Mesenchymal stem cell (in vitro differentiated cells and primary cell): ENCODE results near the gene PRRC2B.

ENCODE experiments used
- DNase-seq: peaks from one replicate; pipeline ENCODE4 v3.0.0-alpha.2; 2013
- H2AFZ ChIP-seq: one replicate; pipeline ENCODE4 v1.6.1; 2013; ENCODE audit warnings: low read depth, mild to moderate bottlenecking, control low read depth, inconsistent platforms, low read length, moderate library complexity
- H2AK5ac ChIP-seq: 2 replicates; pipeline ENCODE4 v1.6.1; 2013; ENCODE audit warnings: low read length, moderate library complexity, mild to moderate bottlenecking, inconsistent platforms; ENCODE audit not compliant: severe bottlenecking
- H2BK120ac ChIP-seq: one replicate; pipeline ENCODE4 v1.6.1; 2013; ENCODE audit warnings: low read depth, mild to moderate bottlenecking, inconsistent platforms, low read length, moderate library complexity
- H2BK12ac ChIP-seq, 2 experiments: one replicate each; pipeline ENCODE4 v1.6.1; 2013; ENCODE audit warnings: inconsistent platforms in 2 of 2, low read length in 2 of 2, mild to moderate bottlenecking in 2 of 2, moderate library complexity in 2 of 2, control low read depth in 1 of 2
- H2BK15ac ChIP-seq: one replicate; pipeline ENCODE4 v1.6.1; 2013; ENCODE audit warnings: mild to moderate bottlenecking, low read depth, inconsistent platforms; ENCODE audit not compliant: poor library complexity, severe bottlenecking
- H2BK5ac ChIP-seq: 2 replicates; pipeline ENCODE4 v1.6.1; 2013; ENCODE audit warnings: low read depth, mild to moderate bottlenecking, low read length, control low read depth, inconsistent platforms; ENCODE audit not compliant: poor library complexity, severe bottlenecking
- H3K14ac ChIP-seq, 2 experiments: one replicate each; pipeline ENCODE4 v1.6.1; 2013; ENCODE audit warnings: inconsistent platforms in 2 of 2, low read length in 2 of 2, control low read depth in 1 of 2, mild to moderate bottlenecking in 1 of 2, moderate library complexity in 1 of 2
- H3K18ac ChIP-seq, 2 experiments: one replicate each; pipeline ENCODE4 v1.6.1; 2013; ENCODE audit warnings: inconsistent platforms in 2 of 2, low read length in 2 of 2, control low read depth in 1 of 2, low read depth in 1 of 2, mild to moderate bottlenecking in 1 of 2
- H3K23ac ChIP-seq, 2 experiments: one replicate each; pipeline ENCODE4 v1.6.1; 2013; ENCODE audit warnings: inconsistent platforms in 2 of 2, low read length in 2 of 2, mild to moderate bottlenecking in 2 of 2, moderate library complexity in 2 of 2, control low read depth in 1 of 2
- H3K27ac ChIP-seq: 2 replicates; pipeline ENCODE4 v1.5.1; 2013; ENCODE audit warnings: mild to moderate bottlenecking, moderate library complexity, low read length, control low read depth, inconsistent platforms; ENCODE audit not compliant: poor library complexity, severe bottlenecking
- H3K27me3 ChIP-seq, 2 experiments: 2 replicates each; pipeline versions ENCODE4 v1.6.1 to v1.7.0; 2013; ENCODE audit warnings: low read length in 2 of 2, mild to moderate bottlenecking in 2 of 2, moderate library complexity in 2 of 2, control low read depth in 1 of 2, inconsistent platforms in 1 of 2; ENCODE audit not compliant: control insufficient read depth in 1 of 2, insufficient read depth in 1 of 2
- H3K36me3 ChIP-seq, 2 experiments: 2 replicates each; pipeline versions ENCODE4 v1.6.1 to v1.7.0; 2013; ENCODE audit warnings: low read length in 2 of 2, control low read depth in 1 of 2, inconsistent platforms in 1 of 2, low read depth in 1 of 2, mild to moderate bottlenecking in 1 of 2; ENCODE audit not compliant: insufficient read depth in 2 of 2, control insufficient read depth in 1 of 2
- H3K4ac ChIP-seq, 2 experiments: one replicate each; pipeline ENCODE4 v1.6.1; 2013; ENCODE audit warnings: inconsistent platforms in 2 of 2, low read length in 2 of 2, mild to moderate bottlenecking in 2 of 2, moderate library complexity in 2 of 2, control low read depth in 1 of 2, low read depth in 1 of 2
- H3K4me1 ChIP-seq: 2 replicates; pipeline ENCODE4 v1.6.1; 2013; ENCODE audit warnings: low read depth, low read length, control low read depth; ENCODE audit not compliant: control insufficient read depth, insufficient read depth
- H3K4me2 ChIP-seq: 2 replicates; pipeline ENCODE4 v1.6.1; 2013; ENCODE audit warnings: low read length, mild to moderate bottlenecking, inconsistent platforms; ENCODE audit not compliant: poor library complexity, severe bottlenecking
- H3K4me3 ChIP-seq, 2 experiments: 2 replicates each; pipeline versions ENCODE4 v1.5.1 to v1.7.0; 2013; ENCODE audit warnings: low read length in 2 of 2, mild to moderate bottlenecking in 2 of 2, control low read depth in 1 of 2, low read depth in 1 of 2; ENCODE audit not compliant: insufficient read depth in 1 of 2
- H3K79me1 ChIP-seq: replicated peaks from 2 replicates; pipeline ENCODE4 v1.6.1; 2013; ENCODE audit warnings: mild to moderate bottlenecking, control low read depth, low read length, inconsistent platforms; ENCODE audit not compliant: poor library complexity, severe bottlenecking
- H3K9ac ChIP-seq: 2 replicates; pipeline ENCODE4 v1.7.0; 2013; ENCODE audit warnings: mild to moderate bottlenecking, low read length, moderate library complexity
- H3K9me3 ChIP-seq: 2 replicates; pipeline ENCODE4 v1.7.0; 2013; ENCODE audit warnings: mild to moderate bottlenecking, low read length; ENCODE audit not compliant: control insufficient read depth
- H4K8ac ChIP-seq: one replicate; pipeline ENCODE4 v1.6.1; 2013; ENCODE audit warnings: inconsistent platforms, mild to moderate bottlenecking, low read length, moderate library complexity
- H4K91ac ChIP-seq: one replicate; pipeline ENCODE4 v1.6.1; 2013; ENCODE audit warnings: mild to moderate bottlenecking, low read length, inconsistent platforms
- WGBS: methylation state at CpG from one replicate; pipeline ENCODE4 v1.1.7; 2013; ENCODE audit warnings: mixed read lengths; 5-methylcytosine and 5-hydroxymethylcytosine counted together

PRRC2B gene

DNA sequence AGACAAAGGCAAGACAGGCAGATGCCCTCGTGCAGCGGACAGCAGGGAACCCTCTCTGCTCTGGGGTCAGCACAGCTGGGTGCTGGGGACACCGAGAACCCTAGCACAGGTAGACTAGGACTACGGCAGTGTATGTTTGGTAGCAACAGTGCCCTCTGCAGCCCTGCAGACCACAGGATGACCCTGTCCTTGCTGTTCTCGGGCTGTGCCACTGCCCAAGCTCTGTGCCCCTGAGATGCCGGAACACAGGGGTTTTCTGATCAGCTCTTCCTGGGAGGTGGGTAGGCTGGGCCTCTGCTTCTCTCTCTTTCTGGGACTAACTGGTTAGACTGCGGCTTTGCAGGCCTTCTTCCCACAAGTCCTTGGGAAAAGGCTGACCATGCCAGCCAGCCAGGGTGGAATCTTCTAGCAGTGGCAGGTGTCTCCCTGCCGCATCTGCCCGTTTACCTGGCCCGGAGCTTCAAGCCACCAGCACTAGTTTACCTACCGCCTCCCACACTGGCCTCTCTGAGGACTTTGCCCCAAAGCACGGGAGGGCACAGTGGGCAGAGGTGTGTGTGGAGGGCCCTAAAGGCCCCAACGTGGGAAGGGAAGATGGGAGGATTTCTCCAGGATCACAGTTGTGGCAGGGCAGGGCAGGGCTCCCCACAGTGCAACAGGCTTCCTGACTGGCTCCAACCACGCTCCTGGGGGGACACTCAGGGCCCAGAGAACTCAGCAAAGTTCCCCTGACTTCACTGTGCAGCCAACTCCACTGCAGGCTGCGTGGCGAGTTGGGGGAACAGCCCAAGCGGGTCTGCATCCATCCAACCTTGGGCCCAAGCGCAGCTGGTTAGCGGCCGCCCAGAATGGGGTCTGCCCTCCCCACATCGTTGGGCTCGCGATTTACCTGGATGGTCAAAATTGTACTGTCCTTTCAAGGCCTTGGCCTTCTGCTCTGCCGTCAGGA, 136.0 kb downstream of the PRRC2B start:
- H2BK12ac ChIP-seq = no peak overlapping the region
- H4K8ac ChIP-seq = peak overlapping the region; percentile 88
- H2AK5ac ChIP-seq = no peak overlapping the region
- peak overlapping the region; percentile 67 for H2AFZ ChIP-seq
- DNase-seq = no peak
- H3K27ac ChIP-seq = no peak overlapping the region
- H3K4ac ChIP-seq = peak overlapping the region in 1 of 2 experiments; percentile 4
- no peaks in the 10 kb centered on the region for H3K9me3 ChIP-seq
- WGBS = 71% methylated on average over 22 of the region's 24 CpGs
- peaks cover 18% of the 10 kb centered on the region for H3K4me1 ChIP-seq
- H3K18ac ChIP-seq = peak overlapping the region in 1 of 2 experiments; percentile 92
- no peak overlapping the region for H2BK15ac ChIP-seq
- H3K36me3 ChIP-seq = peaks cover 46% of the 10 kb centered on the region in 2 experiments
- peak overlapping the region; percentile 94 to 97 for H3K4me3 ChIP-seq
- H3K23ac ChIP-seq = peak overlapping the region in 1 of 2 experiments; percentile 2
- peak overlapping the region; percentile 92 for H3K9ac ChIP-seq
- peaks cover 23% of the 10 kb centered on the region for H3K79me1 ChIP-seq
- H4K91ac ChIP-seq = no peak overlapping the region
- H3K14ac ChIP-seq = peak overlapping the region in 1 of 2 experiments; percentile 61
- peak overlapping the region; percentile 86 for H2BK120ac ChIP-seq
- H3K27me3 ChIP-seq = no peaks in the 10 kb centered on the region
- H3K4me2 ChIP-seq = peak overlapping the region; percentile 88
- no peak overlapping the region for H2BK5ac ChIP-seq

DNA sequence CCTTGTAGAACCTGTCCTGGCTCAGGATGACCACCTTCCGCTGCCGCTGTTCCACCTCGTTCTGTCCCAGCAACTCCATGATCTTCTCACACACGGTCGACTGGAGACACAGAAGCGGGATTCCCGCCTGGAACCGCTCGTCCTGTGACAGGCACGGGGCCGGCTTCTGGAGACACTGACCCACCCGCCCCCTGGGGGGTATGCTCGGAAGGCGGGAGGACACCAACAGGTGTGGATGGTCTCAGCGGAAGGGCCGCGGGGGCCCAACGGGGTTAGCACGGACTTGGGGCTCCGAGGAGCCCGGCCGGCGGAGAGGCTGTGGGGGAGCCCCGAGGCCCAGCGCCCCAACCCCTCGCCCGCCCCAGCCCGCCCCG, 136.6 kb downstream of the PRRC2B start:
- H2BK5ac ChIP-seq = no peak overlapping the region
- H3K9me3 ChIP-seq = no peaks in the 10 kb centered on the region
- H3K36me3 ChIP-seq = peaks cover 40 to 41% of the 10 kb centered on the region in 2 experiments
- H3K27me3 ChIP-seq = peaks cover 0 to 3% of the 10 kb centered on the region in 2 experiments
- WGBS = 2% methylated on average over 26 of the region's 29 CpGs
- no peak overlapping the region for H4K91ac ChIP-seq
- H3K4me1 ChIP-seq = peaks cover 16% of the 10 kb centered on the region
- peaks cover 23% of the 10 kb centered on the region for H3K79me1 ChIP-seq
- H2BK15ac ChIP-seq = no peak overlapping the region
- peak overlapping the region in 1 of 2 experiments; percentile 75 for H3K4ac ChIP-seq
- H3K9ac ChIP-seq = peak overlapping the region; percentile 92
- H3K23ac ChIP-seq = no peak overlapping the region
- H2BK12ac ChIP-seq = no peak overlapping the region
- H3K4me3 ChIP-seq = peak overlapping the region; percentile 94 to 97
- peak overlapping the region; percentile 72 for H2AFZ ChIP-seq
- H3K4me2 ChIP-seq = peak overlapping the region; percentile 88
- H4K8ac ChIP-seq = peak overlapping the region; percentile 88
- peak overlapping the region; percentile 86 for H2BK120ac ChIP-seq
- H3K27ac ChIP-seq = no peak overlapping the region
- peak overlapping the region; percentile 77 to 92 for H3K18ac ChIP-seq
- H2AK5ac ChIP-seq = no peak overlapping the region
- H3K14ac ChIP-seq = peak overlapping the region in 1 of 2 experiments; percentile 61
- DNase-seq = peak; percentile 67

DNA sequence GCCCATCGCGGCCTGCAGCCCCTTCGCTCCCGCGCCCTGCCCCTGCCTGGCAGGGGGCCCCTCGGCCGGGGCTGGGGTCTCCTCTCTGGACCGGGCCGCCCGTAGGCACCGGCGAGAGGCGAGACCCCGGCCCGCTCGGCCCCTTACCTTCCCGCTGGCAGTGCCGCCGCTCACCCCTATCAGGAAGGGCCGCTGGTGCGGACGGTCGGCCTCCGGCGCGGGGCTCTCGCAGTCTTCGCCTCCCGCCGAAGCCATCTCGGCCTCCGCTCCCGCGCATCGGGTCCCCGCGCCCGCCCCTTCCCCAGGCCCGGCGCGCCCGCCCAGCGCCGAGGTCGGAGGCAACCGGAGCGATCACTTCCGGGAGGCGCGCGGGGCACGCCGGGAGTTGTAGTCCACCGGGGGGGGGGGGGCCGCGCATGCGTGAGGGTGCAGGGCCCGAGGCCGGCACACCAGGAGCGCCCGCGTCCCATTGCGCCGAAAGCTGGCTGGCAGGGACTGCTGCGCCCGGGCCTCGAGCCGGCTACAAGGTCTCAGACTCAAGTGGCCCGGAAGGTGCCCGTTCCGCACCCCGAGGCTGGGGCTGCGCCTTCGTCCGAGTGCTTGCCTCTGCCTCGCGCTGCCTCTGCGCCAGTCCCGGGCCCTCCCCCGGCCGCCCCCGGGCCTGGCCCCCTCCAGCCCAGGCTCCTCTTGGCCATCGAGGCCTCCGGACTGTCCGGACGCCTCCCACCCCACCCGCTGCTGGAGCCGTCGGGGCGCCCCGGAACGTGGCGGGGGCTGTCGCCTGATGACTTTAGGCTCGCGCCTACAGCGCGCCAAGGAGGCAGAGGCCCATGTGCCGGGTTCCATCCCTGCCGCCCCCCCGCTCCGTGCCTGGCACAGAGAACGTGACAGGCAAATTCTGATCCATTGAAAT, 137.3 kb downstream of the PRRC2B start, which contains the start of gene UCK1:
TSS of gene UCK1 (minus strand) at position 344 of the 913 bp plus-strand sequence. CDS start at position 255, 89 bp downstream.
- H4K91ac ChIP-seq = peak within 1 kb of the TSS; percentile 71
- peak within 1 kb of the TSS; percentile 92 for H3K9ac ChIP-seq
- H3K9me3 ChIP-seq = no peaks in the 10 kb centered on the region
- H4K8ac ChIP-seq = peak within 1 kb of the TSS; percentile 100
- peak within 1 kb of the TSS in 1 of 2 experiments; percentile 89 for H3K14ac ChIP-seq
- peak within 1 kb of the TSS in 1 of 2 experiments; percentile 2 for H3K23ac ChIP-seq
- H2BK15ac ChIP-seq = peak within 1 kb of the TSS; percentile 74
- H3K27ac ChIP-seq = no peak within 1 kb of the TSS
- peak within 1 kb of the TSS; percentile 94 to 97 for H3K4me3 ChIP-seq
- peak within 1 kb of the TSS; percentile 91 for H2AFZ ChIP-seq
- peaks cover 33 to 34% of the 10 kb centered on the region in 2 experiments for H3K36me3 ChIP-seq
- peak within 1 kb of the TSS; percentile 80 to 91 for H3K4ac ChIP-seq
- H2BK5ac ChIP-seq = no peak within 1 kb of the TSS
- H2BK120ac ChIP-seq = peak within 1 kb of the TSS; percentile 86
- peak within 1 kb of the TSS; percentile 77 to 92 for H3K18ac ChIP-seq
- peaks cover 21% of the 10 kb centered on the region for H3K79me1 ChIP-seq
- peaks cover 16% of the 10 kb centered on the region for H3K4me1 ChIP-seq
- no peak within 1 kb of the TSS for H2BK12ac ChIP-seq
- peaks cover 0 to 6% of the 10 kb centered on the region in 2 experiments for H3K27me3 ChIP-seq
- DNase-seq = peak; percentile 80
- peak within 1 kb of the TSS; percentile 88 for H3K4me2 ChIP-seq
- no peak within 1 kb of the TSS for H2AK5ac ChIP-seq
- 16% methylated on average over 89 of the region's 103 CpGs for WGBS
